NB4 (cell line): ENCODE measurements around the gene IGFL2.

Experiments used
- DNase-seq: peaks from one replicate; pipeline ENCODE4 v3.0.0; 2010; ENCODE audit warnings: low read depth
- H3K4me3 ChIP-seq: one replicate; pipeline ENCODE4 v1.5.1; 2011; ENCODE audit warnings: mild to moderate bottlenecking, low read depth, low read length, moderate library complexity
- MYC ChIP-seq: IDR thresholded peaks from 2 replicates; pipeline ENCODE4 v1.6.1; 2011; ENCODE audit warnings: low read depth, low read length
- POLR2A ChIP-seq: IDR thresholded peaks from 2 replicates; pipeline ENCODE4 v1.6.1; 2011; ENCODE audit warnings: mild to moderate bottlenecking; ENCODE audit not compliant: insufficient read length; ENCODE audit errors: extremely low read depth
- TF ChIP-seq, protein P1 (sequence below): IDR thresholded peaks from one replicate; pipeline ENCODE4 v1.5.1; 2012; ENCODE audit warnings: low read depth, low read length
- TF ChIP-seq, protein P2 (sequence below): IDR thresholded peaks from 2 replicates; pipeline ENCODE4 v1.6.1; 2011; ENCODE audit warnings: low read depth, low read length

The IGFL2 gene

DNA sequence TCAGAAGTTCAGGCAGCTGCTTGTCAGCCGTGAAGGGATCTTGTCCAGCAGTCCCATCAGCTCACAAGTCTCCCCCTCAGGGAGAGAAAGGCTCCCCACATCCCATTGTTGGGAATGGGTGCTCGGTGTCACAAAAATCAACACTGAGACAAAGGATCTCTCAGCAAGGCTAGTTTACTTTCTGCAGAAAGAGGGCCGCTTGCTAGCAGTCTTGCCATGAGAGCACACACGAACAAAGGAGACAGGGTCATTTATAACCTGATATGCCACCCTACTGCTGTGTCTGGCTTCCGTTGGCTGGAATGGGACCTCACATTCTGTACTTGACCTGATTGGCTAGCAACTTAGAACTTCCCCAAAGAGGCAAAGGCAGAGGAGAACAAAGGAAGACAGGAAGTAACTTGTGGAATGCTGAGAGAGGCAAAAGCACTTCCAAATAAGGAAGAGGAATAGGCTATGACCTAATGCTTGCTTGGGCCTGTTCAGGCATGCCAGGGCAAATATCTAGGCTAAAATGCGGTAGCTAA is 14.9 kb upstream of the IGFL2 start:
- TF ChIP-seq POLR2A (no peak), MYC (no peak)
- TF ChIP-seq, protein P1, sequence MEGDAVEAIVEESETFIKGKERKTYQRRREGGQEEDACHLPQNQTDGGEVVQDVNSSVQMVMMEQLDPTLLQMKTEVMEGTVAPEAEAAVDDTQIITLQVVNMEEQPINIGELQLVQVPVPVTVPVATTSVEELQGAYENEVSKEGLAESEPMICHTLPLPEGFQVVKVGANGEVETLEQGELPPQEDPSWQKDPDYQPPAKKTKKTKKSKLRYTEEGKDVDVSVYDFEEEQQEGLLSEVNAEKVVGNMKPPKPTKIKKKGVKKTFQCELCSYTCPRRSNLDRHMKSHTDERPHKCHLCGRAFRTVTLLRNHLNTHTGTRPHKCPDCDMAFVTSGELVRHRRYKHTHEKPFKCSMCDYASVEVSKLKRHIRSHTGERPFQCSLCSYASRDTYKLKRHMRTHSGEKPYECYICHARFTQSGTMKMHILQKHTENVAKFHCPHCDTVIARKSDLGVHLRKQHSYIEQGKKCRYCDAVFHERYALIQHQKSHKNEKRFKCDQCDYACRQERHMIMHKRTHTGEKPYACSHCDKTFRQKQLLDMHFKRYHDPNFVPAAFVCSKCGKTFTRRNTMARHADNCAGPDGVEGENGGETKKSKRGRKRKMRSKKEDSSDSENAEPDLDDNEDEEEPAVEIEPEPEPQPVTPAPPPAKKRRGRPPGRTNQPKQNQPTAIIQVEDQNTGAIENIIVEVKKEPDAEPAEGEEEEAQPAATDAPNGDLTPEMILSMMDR = no peak
- TF ChIP-seq, protein P2, sequence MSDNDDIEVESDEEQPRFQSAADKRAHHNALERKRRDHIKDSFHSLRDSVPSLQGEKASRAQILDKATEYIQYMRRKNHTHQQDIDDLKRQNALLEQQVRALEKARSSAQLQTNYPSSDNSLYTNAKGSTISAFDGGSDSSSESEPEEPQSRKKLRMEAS = no peak
- DNase-seq = peak; percentile 26
- no peak overlapping the region for H3K4me3 ChIP-seq

DNA sequence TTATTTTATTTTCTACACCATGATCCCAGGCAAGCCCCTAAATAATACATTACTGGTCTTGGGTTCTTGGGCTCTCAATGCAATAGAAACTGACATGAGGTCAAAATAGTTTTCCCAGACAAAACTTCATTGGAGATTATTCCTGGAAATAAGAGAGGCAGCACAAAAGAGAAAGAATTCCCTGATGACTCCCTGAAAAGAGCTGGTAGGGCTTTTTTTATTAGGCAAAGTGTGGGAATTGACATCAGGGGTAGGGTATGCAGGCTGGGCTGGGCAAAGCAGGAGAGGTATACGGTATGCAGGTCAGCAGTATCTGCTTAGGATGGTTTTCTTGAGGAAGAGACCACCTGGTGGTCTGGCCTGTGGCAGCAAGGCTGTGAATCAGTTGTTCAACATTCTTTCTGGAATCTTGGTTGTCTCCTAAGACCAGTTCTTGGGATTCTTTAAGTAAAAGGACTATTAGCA is 14.2 kb upstream of the IGFL2 start:
- DNase-seq = no peak
- H3K4me3 ChIP-seq = no peak overlapping the region
- TF ChIP-seq POLR2A = no peak
- TF ChIP-seq MYC = no peak
- TF ChIP-seq, protein P2 = no peak
- TF ChIP-seq, protein P1 = no peak

DNA sequence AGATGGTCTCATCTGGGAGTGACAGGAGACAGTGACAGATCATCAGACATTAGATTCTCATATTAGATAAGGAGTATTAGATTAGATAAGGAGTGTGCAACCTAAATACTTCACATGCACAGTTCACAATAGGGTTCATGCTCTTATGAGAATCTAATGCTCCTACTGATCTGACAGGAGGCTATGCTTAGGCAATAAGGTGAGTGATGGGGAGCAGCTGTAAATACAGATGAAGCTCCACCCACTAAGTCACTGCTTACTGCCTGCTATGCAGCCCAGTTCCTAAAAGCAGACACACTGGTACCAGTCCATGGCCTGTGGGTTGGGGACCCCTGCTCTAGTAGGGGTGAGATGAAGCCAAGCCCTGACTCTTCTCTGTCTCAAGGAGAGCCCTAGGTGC is 13.5 kb upstream of the IGFL2 start:
- DNase-seq = no peak
- H3K4me3 ChIP-seq = no peak overlapping the region
- TF ChIP-seq POLR2A = no peak
- TF ChIP-seq, protein P2 = no peak
- TF ChIP-seq, protein P1 = no peak
- no peak for TF ChIP-seq MYC

DNA sequence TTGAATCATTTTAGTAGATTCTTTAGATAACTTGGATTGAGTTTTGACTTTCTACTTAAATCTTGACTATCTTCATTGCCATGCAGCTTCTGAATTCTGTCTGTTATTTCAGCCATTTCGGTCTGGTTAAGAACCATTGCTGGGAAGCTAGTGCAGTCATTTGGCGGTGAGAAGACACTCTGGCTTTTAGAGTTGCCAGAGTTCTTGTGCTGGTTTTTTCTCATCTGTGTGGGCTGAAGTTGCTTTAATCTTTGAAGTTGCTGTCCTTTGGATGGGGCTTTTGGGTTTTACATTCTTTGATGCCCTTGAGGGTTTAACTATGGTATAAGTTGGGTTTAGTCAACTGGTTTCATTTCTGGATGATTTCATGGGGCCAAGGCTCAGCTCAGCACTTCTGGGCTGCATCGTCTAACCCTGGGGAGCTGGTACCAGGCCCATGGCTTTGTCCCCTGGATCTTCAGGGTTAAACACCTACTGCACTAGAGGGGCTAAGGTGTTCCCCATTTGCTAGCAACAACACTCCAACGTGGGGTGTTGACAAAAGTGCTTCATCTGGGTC is 10.0 kb upstream of the IGFL2 start:
- no peak overlapping the region for H3K4me3 ChIP-seq
- no peak for DNase-seq
- TF ChIP-seq MYC (no peak), POLR2A (no peak)
- TF ChIP-seq, protein P1 = no peak
- TF ChIP-seq, protein P2 = no peak

DNA sequence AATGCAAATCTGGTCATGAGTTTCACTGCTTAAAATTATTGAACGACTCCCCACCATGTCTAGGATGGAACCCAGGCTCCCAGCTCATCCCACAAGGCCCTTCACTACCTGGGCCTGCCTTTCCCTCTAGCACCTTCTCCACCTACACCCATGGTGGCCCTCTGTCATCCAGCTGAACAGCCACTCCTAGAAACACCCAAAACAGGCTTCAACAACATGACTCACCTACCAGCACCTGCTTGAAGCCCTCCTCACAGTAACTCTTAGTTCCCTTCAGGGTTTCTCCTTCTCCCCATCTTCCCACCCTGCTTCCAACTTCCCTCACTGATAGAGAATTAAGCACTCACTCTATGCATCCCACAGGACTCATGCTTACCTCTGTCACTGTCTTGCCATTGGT is 6.6 kb upstream of the IGFL2 start:
- no peak for DNase-seq
- TF ChIP-seq POLR2A = no peak
- TF ChIP-seq, protein P2 = no peak
- no peak overlapping the region for H3K4me3 ChIP-seq

DNA sequence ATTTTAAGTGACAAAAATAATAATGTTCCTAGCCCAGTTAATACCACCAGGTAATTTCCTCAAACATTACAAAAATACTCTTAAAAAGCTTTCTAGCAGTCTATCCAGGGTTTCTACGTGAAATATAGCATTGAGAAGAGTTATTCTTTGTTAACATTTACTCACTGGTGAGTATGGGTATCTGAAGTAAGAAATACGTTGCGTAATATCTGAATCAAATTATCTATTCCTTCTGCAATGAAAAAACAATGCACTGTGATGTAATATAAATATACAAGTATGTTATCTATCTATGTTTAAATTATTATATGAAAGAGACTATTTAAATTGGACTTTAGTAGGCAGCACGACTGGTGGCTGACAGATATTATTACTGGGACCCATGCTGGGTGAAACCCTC is 5.7 kb upstream of the IGFL2 start:
- TF ChIP-seq POLR2A = no peak
- TF ChIP-seq, protein P1 = no peak
- TF ChIP-seq, protein P2 = no peak
- no peak for TF ChIP-seq MYC
- no peak overlapping the region for H3K4me3 ChIP-seq
- DNase-seq = no peak
